ENCODE results near the gene POU3F3.

DNA sequence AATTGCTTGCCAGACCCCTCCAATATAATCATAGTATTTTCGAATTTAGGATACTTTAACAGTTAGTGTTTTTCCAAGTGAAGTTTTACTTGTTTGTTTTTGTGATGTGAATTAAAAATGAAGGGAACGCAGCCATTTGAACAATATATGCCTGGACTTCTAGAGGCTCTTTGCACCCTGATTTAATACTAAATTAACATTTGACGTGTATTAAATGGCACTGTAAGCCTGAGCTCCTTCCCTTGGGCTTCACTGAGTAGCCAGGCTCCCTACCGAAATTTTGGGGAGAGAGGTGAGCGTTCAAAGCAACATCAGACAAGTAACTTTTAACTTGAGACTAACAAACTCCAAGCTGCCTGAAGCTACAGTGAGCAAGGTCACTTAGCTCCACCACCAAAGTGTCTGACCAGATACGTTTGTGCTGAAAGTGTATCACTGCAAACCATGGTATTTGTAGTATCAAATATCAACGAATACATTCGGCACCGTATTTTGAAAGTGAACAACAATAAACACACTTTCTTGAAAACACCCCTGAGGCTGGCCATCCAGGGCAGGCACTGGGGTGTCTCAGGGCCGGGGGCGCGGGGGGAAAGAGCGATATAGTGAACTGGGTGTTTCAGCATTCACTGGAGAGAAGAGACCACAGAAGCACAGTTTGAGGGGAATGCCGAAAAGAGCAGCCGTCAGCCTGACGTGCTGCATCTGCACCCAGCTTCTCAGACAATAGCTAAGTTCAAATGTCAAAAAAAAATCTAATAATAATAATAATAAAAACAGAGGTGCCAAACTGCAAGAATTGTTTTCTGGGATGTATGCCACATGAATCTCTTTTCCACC, 7.7 kb upstream of the POU3F3 start:
- TF ChIP-seq, protein P1, sequence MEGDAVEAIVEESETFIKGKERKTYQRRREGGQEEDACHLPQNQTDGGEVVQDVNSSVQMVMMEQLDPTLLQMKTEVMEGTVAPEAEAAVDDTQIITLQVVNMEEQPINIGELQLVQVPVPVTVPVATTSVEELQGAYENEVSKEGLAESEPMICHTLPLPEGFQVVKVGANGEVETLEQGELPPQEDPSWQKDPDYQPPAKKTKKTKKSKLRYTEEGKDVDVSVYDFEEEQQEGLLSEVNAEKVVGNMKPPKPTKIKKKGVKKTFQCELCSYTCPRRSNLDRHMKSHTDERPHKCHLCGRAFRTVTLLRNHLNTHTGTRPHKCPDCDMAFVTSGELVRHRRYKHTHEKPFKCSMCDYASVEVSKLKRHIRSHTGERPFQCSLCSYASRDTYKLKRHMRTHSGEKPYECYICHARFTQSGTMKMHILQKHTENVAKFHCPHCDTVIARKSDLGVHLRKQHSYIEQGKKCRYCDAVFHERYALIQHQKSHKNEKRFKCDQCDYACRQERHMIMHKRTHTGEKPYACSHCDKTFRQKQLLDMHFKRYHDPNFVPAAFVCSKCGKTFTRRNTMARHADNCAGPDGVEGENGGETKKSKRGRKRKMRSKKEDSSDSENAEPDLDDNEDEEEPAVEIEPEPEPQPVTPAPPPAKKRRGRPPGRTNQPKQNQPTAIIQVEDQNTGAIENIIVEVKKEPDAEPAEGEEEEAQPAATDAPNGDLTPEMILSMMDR (IDR thresholded peaks at IDR 0.05) = no peak
- TF ChIP-seq ZFX (IDR thresholded peaks at IDR 0.05; ENCODE audit: borderline replicate concordance) = no peak
